Stimulated activated naive CD4-positive, alpha-beta T cell treated with Interleukin-2 at 50 U/mL for 16 hours (primary cell): ENCODE measurements around the gene NMNAT3.

ENCODE experiments used
- DNase-seq: peaks from one replicate; lab custom pipeline; 2025; lab: John Stamatoyannopoulos, UW

NMNAT3 gene

GRCh38 chr3:139541532-139542288 is 136.1 kb downstream of the NMNAT3 start:
- DNase-seq = no peak

GRCh38 chr3:139540651-139541531 is 136.9 kb downstream of the NMNAT3 start:
- no peak for DNase-seq

- no peak for DNase-seq
Measured at GRCh38 chr3:139538733-139539132, 139.0 kb downstream of the NMNAT3 start.

- DNase-seq = no peak
Measured at GRCh38 chr3:139537795-139538621, 139.8 kb downstream of the NMNAT3 start.

GRCh38 chr3:139537361-139537760 is 140.4 kb downstream of the NMNAT3 start:
- no peak for DNase-seq

- DNase-seq = no peak
Measured at GRCh38 chr3:139534992-139535879, 142.5 kb downstream of the NMNAT3 start.

GRCh38 chr3:139534455-139534812 is 143.3 kb downstream of the NMNAT3 start:
- no peak for DNase-seq

- DNase-seq = no peak
Measured at GRCh38 chr3:139533781-139534454, 143.9 kb downstream of the NMNAT3 start.

- DNase-seq = no peak
Measured at GRCh38 chr3:139532976-139533375, 144.8 kb downstream of the NMNAT3 start.

- DNase-seq = no peak
Measured at GRCh38 chr3:139530717-139531116, 147.1 kb downstream of the NMNAT3 start.

GRCh38 chr3:139529662-139530061 is 148.1 kb downstream of the NMNAT3 start:
- DNase-seq = no peak

GRCh38 chr3:139528924-139529323 is 148.8 kb downstream of the NMNAT3 start:
- no peak for DNase-seq

- no peak for DNase-seq
Measured at GRCh38 chr3:139528281-139528680, 149.5 kb downstream of the NMNAT3 start.

- no peak for DNase-seq
Measured at GRCh38 chr3:139527265-139527664, 150.5 kb downstream of the NMNAT3 start.

- no peak for DNase-seq
Measured at GRCh38 chr3:139526146-139526545, 151.6 kb downstream of the NMNAT3 start.

- no peak for DNase-seq
Measured at GRCh38 chr3:139524841-139525636, 152.7 kb downstream of the NMNAT3 start.

- no peak for DNase-seq
Measured at GRCh38 chr3:139523718-139524117, 154.1 kb downstream of the NMNAT3 start.

GRCh38 chr3:139523166-139523565 is 154.6 kb downstream of the NMNAT3 start:
- no peak for DNase-seq

- no peak for DNase-seq
Measured at GRCh38 chr3:139522421-139522820, 155.4 kb downstream of the NMNAT3 start.

- DNase-seq = no peak
Measured at GRCh38 chr3:139521816-139522215, 156.0 kb downstream of the NMNAT3 start.
